Upper lobe of right lung (tissue), 1 donor: ENCODE measurements around the gene CFAP299. TPM values are rescaled to one million over a fixed set of nuclear protein-coding genes. Genes with fewer than 3 reads are reported as not detected.

Experiments used
- ATAC-seq: fragments of 200-7000 bp; cut with Tn5 transposase; one replicate; pipeline ENCODE4 v1.9.1; 2020; ENCODE audit warnings: mild to moderate bottlenecking, moderate library complexity
- DNase-seq: peaks from one replicate; pipeline ENCODE4 v3.0.0-alpha.2; 2020
- H3K27ac ChIP-seq: fragments of 200-600 bp; one replicate; pipeline ENCODE4 v1.8.0; 2022
- H3K27me3 ChIP-seq: fragments of 200-600 bp; one replicate; pipeline ENCODE4 v1.8.0; 2022; ENCODE audit warnings: mild to moderate bottlenecking
- H3K36me3 ChIP-seq: fragments of 200-600 bp; one replicate; pipeline ENCODE4 v1.8.0; 2022
- H3K4me1 ChIP-seq: fragments of 200-600 bp; one replicate; pipeline ENCODE4 v1.8.0; 2022
- H3K4me3 ChIP-seq: fragments of 200-600 bp; one replicate; pipeline ENCODE4 v1.8.0; 2022; ENCODE audit warnings: mild to moderate bottlenecking
- H3K9me3 ChIP-seq: fragments of 200-600 bp; one replicate; pipeline ENCODE4 v1.8.0; 2022
- CTCF ChIP-seq: fragments of 200-600 bp; IDR thresholded peaks from one replicate; pipeline ENCODE4 v1.8.0; 2022; ENCODE audit warnings: antibody characterized with exemption
- intact Hi-C: fragments of 100-400 bp; cut with DNase I; formaldehyde crosslinking; loops from one replicate; pipeline ENCODE4 v1.11.0; 2022
- total RNA-seq: library from RNA; stranded (reverse); fragmentation: NEBNext Ultra II Directional; extraction: Animal tissue kit (Norgen Biotek cat#: 25700); gene quantifications from one replicate; pipeline ENCODE4 v1.2.1, GENCODE V29; 2021
- donor health status: DM: no; HTN: yes; CAD: no; lungs with severe emphysema.

The CFAP299 gene
- total RNA-seq, 1 donor from 2014 or later, result not detected

- ATAC-seq (no peak), DNase-seq (no peak)
- Histone ChIP-seq H3K27ac (no peak overlapping the region), H3K4me1 (no peaks in the 10 kb centered on the region), H3K4me3 (no peak overlapping the region), H3K9me3 (no peaks in the 10 kb centered on the region), H3K27me3 (no peaks in the 10 kb centered on the region), H3K36me3 (no peaks in the 10 kb centered on the region)
- intact Hi-C loops, result no loop called here
- no peak for TF ChIP-seq CTCF
Measured at GRCh38 chr4:80452055-80452454, 116.5 kb downstream of the CFAP299 start.

- no peak for TF ChIP-seq CTCF
- DNase-seq, result no peak
- no peak for ATAC-seq
- intact Hi-C loops, result no loop called here
- Histone ChIP-seq H3K27ac (no peak overlapping the region), H3K27me3 (no peaks in the 10 kb centered on the region), H3K36me3 (no peaks in the 10 kb centered on the region), H3K4me1 (no peaks in the 10 kb centered on the region), H3K9me3 (no peaks in the 10 kb centered on the region), H3K4me3 (no peak overlapping the region)
Measured at GRCh38 chr4:80452768-80453167, 117.2 kb downstream of the CFAP299 start.

- Histone ChIP-seq H3K27me3 (no peaks in the 10 kb centered on the region), H3K4me1 (no peaks in the 10 kb centered on the region), H3K9me3 (no peaks in the 10 kb centered on the region), H3K4me3 (no peak overlapping the region), H3K27ac (no peak overlapping the region), H3K36me3 (no peaks in the 10 kb centered on the region)
- ATAC-seq (no peak), DNase-seq (no peak)
- no peak for TF ChIP-seq CTCF
- intact Hi-C loops, result no loop called here
Measured at GRCh38 chr4:80454040-80454439, 118.5 kb downstream of the CFAP299 start.

- DNase-seq (no peak), ATAC-seq (no peak)
- Histone ChIP-seq H3K27me3 (no peaks in the 10 kb centered on the region), H3K9me3 (no peaks in the 10 kb centered on the region), H3K4me3 (no peak overlapping the region), H3K36me3 (no peaks in the 10 kb centered on the region), H3K27ac (no peak overlapping the region), H3K4me1 (no peaks in the 10 kb centered on the region)
- TF ChIP-seq CTCF, result no peak
- intact Hi-C loops, result no loop called here
Measured at GRCh38 chr4:80454556-80454955, 119.0 kb downstream of the CFAP299 start.

- Histone ChIP-seq H3K27ac (no peak overlapping the region), H3K9me3 (no peaks in the 10 kb centered on the region), H3K4me1 (no peaks in the 10 kb centered on the region), H3K27me3 (no peaks in the 10 kb centered on the region), H3K36me3 (no peaks in the 10 kb centered on the region), H3K4me3 (no peak overlapping the region)
- peak; percentile 15 for TF ChIP-seq CTCF
- ATAC-seq (no peak), DNase-seq (no peak)
- intact Hi-C loops, result no loop called here
Measured at GRCh38 chr4:80459918-80460473, 124.5 kb downstream of the CFAP299 start.

GRCh38 chr4:80461412-80461811 lies 125.9 kb downstream of the CFAP299 start:
- ATAC-seq (peak; percentile 44), DNase-seq (no peak)
- H3K27ac ChIP-seq, result no peak overlapping the region
- H3K4me3 ChIP-seq, result no peak overlapping the region
- H3K36me3 ChIP-seq, result no peaks in the 10 kb centered on the region
- intact Hi-C loops, result no loop called here
- no peaks in the 10 kb centered on the region for H3K4me1 ChIP-seq
- no peaks in the 10 kb centered on the region for H3K27me3 ChIP-seq
- H3K9me3 ChIP-seq, result no peaks in the 10 kb centered on the region
- no peak for TF ChIP-seq CTCF
